GM23248 (cell line): ENCODE results near the gene ERC2. TPM values are rescaled to one million over a fixed set of nuclear protein-coding genes. Genes with fewer than 3 reads are reported as not detected.

Experiments used
- DNase-seq: peaks from one replicate; pipeline ENCODE4 v3.0.0-alpha.2; 2015
- H2AFZ ChIP-seq: fragments of 200-600 bp; sonication (generic); 2 replicates; pipeline ENCODE4 v1.6.1; 2016; ENCODE audit warnings: antibody characterized with exemption
- H3F3A ChIP-seq: fragments of 200-600 bp; sonication (generic); 2 replicates; pipeline ENCODE4 v1.6.1; 2016; ENCODE audit warnings: mild to moderate bottlenecking, antibody characterized with exemption, mixed run types; ENCODE audit not compliant: insufficient read depth
- H3K27ac ChIP-seq: fragments of 200-600 bp; sonication (generic); 2 replicates; pipeline ENCODE4 v1.5.1; 2016; ENCODE audit warnings: mild to moderate bottlenecking
- H3K27me3 ChIP-seq: fragments of 200-600 bp; sonication (generic); replicated peaks from 2 replicates; pipeline ENCODE4 v1.6.1; 2016; ENCODE audit warnings: mild to moderate bottlenecking; ENCODE audit not compliant: insufficient read depth
- H3K36me3 ChIP-seq: fragments of 200-600 bp; sonication (generic); 2 replicates; pipeline ENCODE4 v1.6.1; 2016; ENCODE audit warnings: low read depth, mild to moderate bottlenecking
- H3K4me1 ChIP-seq: fragments of 200-600 bp; sonication (generic); 2 replicates; pipeline ENCODE4 v1.6.1; 2016; ENCODE audit warnings: mild to moderate bottlenecking; ENCODE audit not compliant: insufficient read depth
- H3K4me2 ChIP-seq: fragments of 200-600 bp; sonication (generic); one replicate; pipeline ENCODE4 v1.6.1; 2016; ENCODE audit warnings: mild to moderate bottlenecking; ENCODE audit not compliant: unreplicated experiment
- H3K4me3 ChIP-seq: fragments of 200-600 bp; sonication (generic); 2 replicates; pipeline ENCODE4 v1.5.1; 2016; ENCODE audit warnings: mild to moderate bottlenecking
- H3K79me2 ChIP-seq: fragments of 200-600 bp; sonication (generic); 2 replicates; pipeline ENCODE4 v1.6.1; 2016; ENCODE audit warnings: mild to moderate bottlenecking; ENCODE audit not compliant: insufficient read depth
- H3K9ac ChIP-seq: fragments of 200-600 bp; sonication (generic); 2 replicates; pipeline ENCODE4 v1.6.1; 2016; ENCODE audit warnings: mild to moderate bottlenecking
- H3K9me2 ChIP-seq: fragments of 200-600 bp; sonication (generic); 2 replicates; pipeline ENCODE4 v1.6.1; 2016; ENCODE audit warnings: mixed run types, mild to moderate bottlenecking, moderate library complexity; ENCODE audit not compliant: insufficient read depth
- H3K9me3 ChIP-seq: fragments of 200-600 bp; sonication (generic); one replicate; pipeline ENCODE4 v1.6.1; 2017; ENCODE audit warnings: low read depth
- H4K20me1 ChIP-seq: fragments of 200-600 bp; sonication (generic); 2 replicates; pipeline ENCODE4 v1.6.0; 2016; ENCODE audit not compliant: insufficient read depth
- EZH2 ChIP-seq: fragments of 200-600 bp; sonication (generic); IDR thresholded peaks from 2 replicates; pipeline ENCODE4 v1.6.1; 2018; ENCODE audit warnings: antibody characterized with exemption, mild to moderate bottlenecking; ENCODE audit not compliant: insufficient read depth, poor library complexity, severe bottlenecking
- EZH2phosphoT487 ChIP-seq: fragments of 200-600 bp; sonication (generic); IDR thresholded peaks from 2 replicates; pipeline ENCODE4 v1.6.1; 2018; ENCODE audit warnings: antibody characterized with exemption, moderate library complexity, mild to moderate bottlenecking, low read depth; ENCODE audit not compliant: insufficient read depth
- WGBS, 2 experiments: methylation state at CpG; one replicate each; pipeline ENCODE4 v1.1.6; 2015 to 2017; ENCODE audit warnings: low lambda C conversion rate in 2 of 2, low coverage in 1 of 2; ENCODE audit errors: missing lambda C conversion rate in 2 of 2; 5-methylcytosine and 5-hydroxymethylcytosine counted together
- in situ Hi-C: fragments of 300-500 bp; cut with MboI; formaldehyde crosslinking; loops from 2 replicates; pipeline ENCODE4 v1.15.0; 2020
- polyA plus RNA-seq: library from polyadenylated mRNA; unstranded; fragments of >200 nt; fragmentation: Nextera tagmentation; extraction: Ambion mirVana; gene quantifications from 2 replicates; pipeline ENCODE4 v1.2.1, GENCODE V29; 2016
- total RNA-seq: library from RNA; depleted of rRNA; stranded (reverse); fragments of >200 nt; shearing (Covaris generic); gene quantifications from 2 replicates; pipeline ENCODE4 v1.2.3, GENCODE V29; 2014

ERC2 gene
- total and polyA plus RNA-seq, 2 experiments from 2014 or later, result not detected

DNA sequence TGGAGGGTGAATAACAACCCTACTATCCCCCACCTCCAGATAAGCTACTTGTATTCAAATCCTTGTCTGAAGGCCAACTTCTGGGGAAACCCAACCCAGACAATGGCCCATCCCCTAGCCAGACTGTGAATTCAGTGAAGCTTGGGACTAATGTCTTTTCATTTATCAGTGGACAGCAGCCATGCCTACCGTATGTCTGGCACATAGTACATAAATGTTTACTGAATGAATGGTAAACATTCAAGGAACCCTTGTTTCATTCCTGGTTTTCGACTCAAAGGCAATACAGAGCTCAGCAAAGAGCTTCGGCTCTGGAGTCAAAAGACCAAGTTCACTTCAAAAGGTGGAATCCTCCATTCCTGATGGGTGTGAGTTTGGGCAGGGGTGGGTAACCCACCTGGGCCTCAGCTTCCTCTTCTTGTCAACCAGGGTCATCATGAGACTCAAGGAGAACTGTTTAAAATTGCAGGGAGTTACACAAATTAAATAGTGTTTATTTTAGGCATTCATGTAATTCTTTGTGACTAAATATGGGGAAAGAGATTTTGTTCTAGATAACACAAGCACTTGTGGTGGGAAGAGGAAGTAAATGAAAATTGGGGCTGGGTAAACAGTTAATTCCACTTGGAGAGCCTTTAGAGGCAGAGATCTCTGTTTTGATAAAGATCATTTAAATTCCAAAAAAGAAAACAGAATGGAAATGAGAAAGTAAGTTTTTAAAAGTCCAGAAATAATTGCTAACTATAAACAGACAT, 677.5 kb downstream of the ERC2 start:
- WGBS, 2 experiments, result 41 to 55% methylated on average over 3 of the region's 3 CpGs
- H3K4me2 ChIP-seq, result no peak overlapping the region
- H3K36me3 ChIP-seq, result no peaks in the 10 kb centered on the region
- no peaks in the 10 kb centered on the region for H3F3A ChIP-seq
- H3K4me1 ChIP-seq, result no peaks in the 10 kb centered on the region
- no peaks in the 10 kb centered on the region; the same call in 1 of the 2 replicates for H4K20me1 ChIP-seq
- no peak overlapping the region for H2AFZ ChIP-seq
- TF ChIP-seq EZH2phosphoT487 (no peak), EZH2 (no peak)
- H3K27ac ChIP-seq, result no peak overlapping the region
- H3K27me3 ChIP-seq, result no peaks in the 10 kb centered on the region; the same call in 1 of the 2 replicates
- H3K9me2 ChIP-seq, result no peaks in the 10 kb centered on the region
- no peak for DNase-seq
- no peak overlapping the region for H3K4me3 ChIP-seq
- H3K9me3 ChIP-seq, result no peaks in the 10 kb centered on the region
- H3K79me2 ChIP-seq, result no peaks in the 10 kb centered on the region
- in situ Hi-C loops, result no loop called here
- no peak overlapping the region for H3K9ac ChIP-seq

DNA sequence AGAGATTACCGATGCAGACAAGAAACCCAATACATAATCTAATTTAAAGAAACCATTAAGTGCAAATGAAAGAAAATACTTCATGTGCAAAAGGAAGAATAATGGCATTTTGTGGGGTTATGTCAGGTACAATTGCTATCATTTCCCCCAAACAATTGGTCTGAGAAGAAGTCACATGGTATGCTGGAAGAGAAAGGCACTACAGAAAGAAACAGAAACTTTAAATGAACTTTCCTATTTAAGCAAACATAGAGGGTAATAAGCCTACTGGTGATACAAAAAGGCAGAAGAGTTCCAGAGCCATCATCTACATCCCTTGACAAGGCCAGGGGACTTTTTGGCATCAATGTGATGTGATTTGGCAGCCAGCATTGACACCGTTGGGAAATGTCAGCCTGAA, 678.8 kb downstream of the ERC2 start:
- no peak overlapping the region for H3K4me3 ChIP-seq
- H3K79me2 ChIP-seq, result no peaks in the 10 kb centered on the region
- in situ Hi-C loops, result no loop called here
- H3K9me3 ChIP-seq, result no peaks in the 10 kb centered on the region
- peaks cover 5% of the 10 kb centered on the region; the same call in 1 of the 2 replicates for H3K27me3 ChIP-seq
- TF ChIP-seq EZH2, result no peak
- TF ChIP-seq EZH2phosphoT487, result no peak
- no peaks in the 10 kb centered on the region for H3K9me2 ChIP-seq
- no peak overlapping the region for H3K9ac ChIP-seq
- no peak for DNase-seq
- H3F3A ChIP-seq, result no peaks in the 10 kb centered on the region
- no peaks in the 10 kb centered on the region; the same call in 1 of the 2 replicates for H4K20me1 ChIP-seq
- WGBS, 2 experiments, result 38 to 40% methylated on average over 2 of the region's 2 CpGs
- H3K36me3 ChIP-seq, result no peaks in the 10 kb centered on the region
- H3K4me2 ChIP-seq, result no peak overlapping the region
- no peak overlapping the region for H2AFZ ChIP-seq
- H3K27ac ChIP-seq, result no peak overlapping the region
- no peaks in the 10 kb centered on the region for H3K4me1 ChIP-seq

DNA sequence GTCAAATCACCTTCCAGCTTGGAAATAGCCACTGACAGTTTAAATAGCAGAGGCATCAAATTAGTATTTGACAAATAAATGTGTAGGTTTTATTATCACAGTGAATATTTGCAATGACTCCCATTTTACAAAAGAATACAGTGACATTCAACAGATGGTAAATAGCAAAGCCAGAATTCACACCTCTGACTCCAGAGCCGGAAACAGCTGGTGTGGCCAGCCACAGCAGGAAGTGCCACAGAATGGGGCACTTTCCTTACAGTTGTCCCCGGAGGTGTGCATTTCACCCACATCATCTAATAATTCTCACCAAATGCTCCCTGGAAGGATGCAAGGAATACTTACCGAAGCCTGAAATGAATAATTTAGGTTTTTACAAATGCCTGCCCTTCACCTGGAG, 685.5 kb downstream of the ERC2 start:
- no peaks in the 10 kb centered on the region for H3K4me1 ChIP-seq
- H3K9me3 ChIP-seq, result no peaks in the 10 kb centered on the region
- H3K9me2 ChIP-seq, result no peaks in the 10 kb centered on the region
- H4K20me1 ChIP-seq, result no peaks in the 10 kb centered on the region
- H3K4me3 ChIP-seq, result no peak overlapping the region
- H3K9ac ChIP-seq, result no peak overlapping the region
- H3K4me2 ChIP-seq, result no peak overlapping the region
- H3K36me3 ChIP-seq, result no peaks in the 10 kb centered on the region
- in situ Hi-C loops, result no loop called here
- 47 to 51% methylated on average over 3 of the region's 3 CpGs for WGBS, 2 experiments
- H2AFZ ChIP-seq, result no peak overlapping the region
- no peak for TF ChIP-seq EZH2
- no peak for TF ChIP-seq EZH2phosphoT487
- no peaks in the 10 kb centered on the region for H3K79me2 ChIP-seq
- H3K27ac ChIP-seq, result no peak overlapping the region
- no peaks in the 10 kb centered on the region for H3F3A ChIP-seq
- H3K27me3 ChIP-seq, result 0 out of 2 replicates have a peak, but pooled peaks cover 13% of the 10 kb centered on the region
- DNase-seq, result no peak

DNA sequence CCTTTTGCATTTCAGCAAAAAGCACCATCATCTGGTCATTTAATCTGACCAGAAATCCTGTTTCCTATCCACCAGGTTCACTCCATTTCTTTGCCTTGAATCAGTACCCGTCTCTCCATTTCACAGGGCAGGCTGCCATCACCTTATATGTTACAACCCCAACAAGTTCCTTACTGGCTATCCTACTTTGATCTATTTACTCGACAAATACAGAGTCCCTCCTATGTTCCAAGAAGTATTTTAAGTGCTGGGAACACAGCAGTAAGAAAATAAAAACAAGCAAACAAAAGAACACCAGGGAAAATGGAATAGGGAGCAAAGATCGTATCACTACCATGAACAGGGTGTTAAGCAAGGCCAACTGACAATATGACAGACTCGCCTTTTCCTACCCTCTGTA, 685.9 kb downstream of the ERC2 start:
- Histone ChIP-seq H3K36me3 (no peaks in the 10 kb centered on the region), H3K27me3 (0 out of 2 replicates have a peak, but pooled peaks cover 13% of the 10 kb centered on the region), H3K4me1 (no peaks in the 10 kb centered on the region), H3K9me3 (no peaks in the 10 kb centered on the region), H3K27ac (no peak overlapping the region), H4K20me1 (no peaks in the 10 kb centered on the region), H3K9me2 (no peaks in the 10 kb centered on the region), H2AFZ (no peak overlapping the region), H3K4me2 (no peak overlapping the region), H3K9ac (no peak overlapping the region), H3F3A (no peaks in the 10 kb centered on the region), H3K79me2 (no peaks in the 10 kb centered on the region), H3K4me3 (no peak overlapping the region)
- TF ChIP-seq EZH2phosphoT487, result no peak
- no peak for TF ChIP-seq EZH2
- no peak for DNase-seq
- 12 to 19% methylated on average over 4 of the region's 4 CpGs for WGBS, 2 experiments
- in situ Hi-C loops, result no loop called here

DNA sequence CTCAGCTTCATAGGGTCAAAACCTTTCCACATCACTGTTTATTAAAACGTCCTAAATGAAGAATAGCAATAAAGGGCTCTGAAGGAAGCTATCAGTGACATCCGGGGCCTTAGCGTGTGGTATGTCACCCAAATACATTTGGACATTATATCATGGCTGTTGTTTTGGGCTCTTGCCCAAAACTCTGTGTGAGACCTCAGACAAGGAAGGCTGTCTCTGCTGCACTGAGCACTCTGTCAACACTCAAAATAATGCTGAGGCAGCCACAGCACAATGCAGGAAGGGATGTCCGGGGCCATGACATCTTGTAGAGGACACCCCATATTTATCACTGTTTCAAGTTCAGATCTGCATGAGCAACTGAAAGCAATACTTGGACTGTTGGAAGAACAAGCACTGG, 687.4 kb downstream of the ERC2 start:
- no peak overlapping the region for H3K9ac ChIP-seq
- DNase-seq, result no peak
- no peak overlapping the region for H2AFZ ChIP-seq
- TF ChIP-seq EZH2phosphoT487 (no peak), EZH2 (no peak)
- no peaks in the 10 kb centered on the region for H3K9me3 ChIP-seq
- H3K9me2 ChIP-seq, result no peaks in the 10 kb centered on the region
- H3K27me3 ChIP-seq, result 0 out of 2 replicates have a peak, but pooled peaks cover 13% of the 10 kb centered on the region
- no peaks in the 10 kb centered on the region for H3K36me3 ChIP-seq
- no peaks in the 10 kb centered on the region for H3K4me1 ChIP-seq
- no peak overlapping the region for H3K27ac ChIP-seq
- H3K4me3 ChIP-seq, result no peak overlapping the region
- in situ Hi-C loops, result no loop called here
- no peaks in the 10 kb centered on the region for H3F3A ChIP-seq
- no peaks in the 10 kb centered on the region for H4K20me1 ChIP-seq
- H3K79me2 ChIP-seq, result no peaks in the 10 kb centered on the region
- no peak overlapping the region for H3K4me2 ChIP-seq
- 21 to 24% methylated on average over 4 of the region's 4 CpGs for WGBS, 2 experiments
